ENCODE results near the gene S100Z. TPM values are rescaled to one million over a fixed set of nuclear protein-coding genes. Genes with fewer than 3 reads are reported as not detected.

S100Z gene
- total and polyA plus RNA-seq, 8 donors, result 0.08 to 0.89 TPM; not detected in 6

DNA sequence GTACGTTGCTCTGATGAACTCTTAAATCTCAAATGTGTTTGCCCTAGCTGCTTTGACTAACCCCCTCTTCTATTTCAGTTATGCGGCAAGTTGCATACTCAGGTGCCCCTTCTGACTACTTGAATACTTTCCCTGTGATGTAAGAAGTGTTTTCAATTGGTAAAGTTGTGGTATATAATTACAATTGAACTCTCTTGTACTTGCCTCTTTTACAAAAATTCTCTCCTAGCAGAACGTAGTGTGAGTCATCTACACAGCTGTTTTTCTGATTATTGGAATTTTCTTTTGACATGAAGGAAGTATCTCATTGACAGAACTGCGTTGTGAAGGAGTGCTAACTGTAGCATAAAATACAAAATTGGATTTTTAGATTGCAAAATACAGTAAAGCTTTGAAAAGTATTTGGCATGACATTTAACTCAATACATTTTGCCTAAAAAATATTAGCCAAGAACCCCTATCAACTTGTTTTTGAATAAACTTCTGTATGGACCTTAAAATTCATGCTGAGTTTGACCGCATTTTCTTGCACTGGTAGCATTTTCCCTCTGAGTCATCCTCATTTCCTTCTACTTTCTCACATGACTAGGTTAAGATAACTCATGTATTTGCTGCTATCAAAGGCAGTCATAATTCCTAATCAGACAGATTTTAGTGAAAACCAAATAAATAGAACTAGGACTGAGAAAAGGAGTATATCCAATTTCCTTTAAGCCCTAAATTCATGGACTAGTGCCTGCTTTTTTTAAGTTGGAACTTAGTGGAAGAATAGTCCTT lies 109.4 kb downstream of the S100Z start:
- Histone ChIP-seq H3K36me3 (no peaks in the 10 kb centered on the region), H3K9me3 (no peaks in the 10 kb centered on the region), H3K27ac (peak overlapping the region in 2 of 5 donors; percentile 7 to 9), H3K27me3 (peaks cover 3 to 22% (median 13%) of the 10 kb centered on the region in 3 donors), H3K4me3 (no peak overlapping the region), H3K4me1 (peaks cover 0 to 5% (median 3%) of the 10 kb centered on the region in 4 donors)
- intact Hi-C loops (cut with DNase I; ENCODE audit: low total_unique reads), result no loop called here
- 62 to 68% (median 62%) methylated on average over 5 of the region's 5 CpGs for WGBS, 5 donors
- peak in 1 of 2 donors; percentile 8 for DNase-seq
- TF ChIP-seq POLR2AphosphoS5 (IDR thresholded peaks at IDR 0.05) (no peak), EP300 (IDR thresholded peaks at IDR 0.05) (no peak), POLR2A (IDR thresholded peaks at IDR 0.05) (no peak)
- TF ChIP-seq, protein P1, sequence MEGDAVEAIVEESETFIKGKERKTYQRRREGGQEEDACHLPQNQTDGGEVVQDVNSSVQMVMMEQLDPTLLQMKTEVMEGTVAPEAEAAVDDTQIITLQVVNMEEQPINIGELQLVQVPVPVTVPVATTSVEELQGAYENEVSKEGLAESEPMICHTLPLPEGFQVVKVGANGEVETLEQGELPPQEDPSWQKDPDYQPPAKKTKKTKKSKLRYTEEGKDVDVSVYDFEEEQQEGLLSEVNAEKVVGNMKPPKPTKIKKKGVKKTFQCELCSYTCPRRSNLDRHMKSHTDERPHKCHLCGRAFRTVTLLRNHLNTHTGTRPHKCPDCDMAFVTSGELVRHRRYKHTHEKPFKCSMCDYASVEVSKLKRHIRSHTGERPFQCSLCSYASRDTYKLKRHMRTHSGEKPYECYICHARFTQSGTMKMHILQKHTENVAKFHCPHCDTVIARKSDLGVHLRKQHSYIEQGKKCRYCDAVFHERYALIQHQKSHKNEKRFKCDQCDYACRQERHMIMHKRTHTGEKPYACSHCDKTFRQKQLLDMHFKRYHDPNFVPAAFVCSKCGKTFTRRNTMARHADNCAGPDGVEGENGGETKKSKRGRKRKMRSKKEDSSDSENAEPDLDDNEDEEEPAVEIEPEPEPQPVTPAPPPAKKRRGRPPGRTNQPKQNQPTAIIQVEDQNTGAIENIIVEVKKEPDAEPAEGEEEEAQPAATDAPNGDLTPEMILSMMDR (IDR thresholded peaks at IDR 0.05), result no peak

DNA sequence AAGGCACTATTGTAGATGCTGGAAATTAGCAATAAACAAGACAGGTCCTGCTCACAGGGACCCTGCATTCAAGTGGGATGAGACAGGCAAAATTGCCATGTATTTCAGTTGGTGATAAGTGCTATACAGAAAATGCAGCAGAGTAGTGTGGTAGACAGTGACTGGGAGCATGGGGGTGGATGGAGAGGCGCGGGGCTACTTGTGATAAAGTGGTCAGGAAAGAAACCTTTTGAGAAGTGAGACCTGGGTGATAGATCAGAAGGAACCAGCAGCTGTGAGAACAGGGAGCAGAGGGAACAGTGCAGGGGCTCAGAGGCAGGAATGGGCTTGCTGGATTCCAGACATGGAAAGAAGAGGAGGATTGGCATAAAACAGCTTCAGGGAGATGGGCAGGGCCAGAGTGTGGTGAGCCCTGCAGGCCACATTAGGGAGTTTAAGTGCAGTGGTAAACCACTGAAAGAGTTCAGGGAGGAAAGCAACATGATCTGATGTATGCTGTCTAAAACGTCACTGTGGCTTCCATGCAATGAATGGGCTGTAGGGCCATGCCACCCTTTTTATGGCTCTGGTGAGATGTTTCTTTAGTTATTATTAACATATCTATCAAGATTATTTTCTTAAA lies 110.3 kb downstream of the S100Z start:
- no peaks in the 10 kb centered on the region for H3K4me1 ChIP-seq
- TF ChIP-seq, protein P1 (IDR thresholded peaks at IDR 0.05), result no peak
- TF ChIP-seq EP300 (IDR thresholded peaks at IDR 0.05) (no peak), POLR2AphosphoS5 (IDR thresholded peaks at IDR 0.05) (no peak), POLR2A (IDR thresholded peaks at IDR 0.05) (no peak)
- intact Hi-C loops (cut with DNase I; ENCODE audit: low total_unique reads), result no loop called here
- H3K4me3 ChIP-seq, result no peak overlapping the region
- H3K36me3 ChIP-seq, result no peaks in the 10 kb centered on the region
- no peaks in the 10 kb centered on the region for H3K9me3 ChIP-seq
- peak overlapping the region in 1 of 5 donors; percentile 7 for H3K27ac ChIP-seq
- 62 to 71% (median 69%) methylated on average over 3 of the region's 3 CpGs for WGBS, 5 donors
- no peak for DNase-seq
- H3K27me3 ChIP-seq, result peaks cover 0 to 12% (median 5%) of the 10 kb centered on the region in 3 donors

DNA sequence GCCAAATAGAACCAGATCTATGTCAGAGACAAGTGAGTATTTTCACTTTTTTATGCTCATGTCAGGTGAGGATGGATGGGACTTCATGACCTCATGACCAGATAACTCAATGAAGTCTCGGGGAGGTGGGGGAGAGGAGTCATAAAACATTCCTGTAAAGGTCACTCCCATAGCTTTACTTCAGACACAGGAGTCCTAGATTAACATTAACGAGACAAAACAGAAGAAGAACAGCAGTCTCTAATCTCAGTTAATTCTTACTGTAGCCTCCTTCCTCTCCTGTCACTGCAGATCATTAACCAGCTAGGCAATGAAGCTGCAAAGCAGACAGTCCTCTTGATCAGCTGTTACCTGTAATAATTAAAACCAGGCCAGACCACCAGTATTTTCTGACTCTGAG lies 114.2 kb downstream of the S100Z start:
- TF ChIP-seq, protein P1 (IDR thresholded peaks at IDR 0.05), result no peak
- no peak for TF ChIP-seq EP300 (IDR thresholded peaks at IDR 0.05)
- no peak for TF ChIP-seq POLR2A (IDR thresholded peaks at IDR 0.05)
- TF ChIP-seq POLR2AphosphoS5 (IDR thresholded peaks at IDR 0.05), result no peak
- H3K36me3 ChIP-seq, result no peaks in the 10 kb centered on the region
- H3K4me3 ChIP-seq, result no peak overlapping the region
- no peak overlapping the region for H3K27ac ChIP-seq
- no peaks in the 10 kb centered on the region for H3K4me1 ChIP-seq
- DNase-seq, result no peak
- no peaks in the 10 kb centered on the region for H3K27me3 ChIP-seq
- intact Hi-C loops (cut with DNase I; ENCODE audit: low total_unique reads), result no loop called here
- no peaks in the 10 kb centered on the region for H3K9me3 ChIP-seq
- 36 to 58% (median 50%) methylated on average over 2 of the region's 2 CpGs for WGBS, 5 donors

Small RNA genes lying within 50 kb of the gene (small RNA-seq; reads per million reads assigned to genes)
- gene RN7SL208P (0 reads per million in 4 donors), gene RNU6ATAC36P (0 reads per million in 4 donors)

Other genes starting within 250 kb of the S100Z start
- 1 to 10 TPM in 3 of 5 donors, under 1 TPM in 1, not detected in 1; 0.29 to 4.6 (median 3.3) TPM for gene F2RL2, start 226.6 kb upstream of the S100Z start, total RNA-seq
- gene F2RL2, start 226.6 kb upstream of the S100Z start, polyA plus RNA-seq, result under 1 TPM; 0.45 to 0.81 (median 0.76) TPM
- 10 to 100 TPM in 2 of 5 donors, 1 to 10 TPM in 2, not detected in 1; 1.4 to 16.2 (median 9.3) TPM for gene F2R, start 133.9 kb upstream of the S100Z start, total RNA-seq
- 1 to 10 TPM; 2.2 to 6.0 (median 4.7) TPM for gene F2R, start 133.9 kb upstream of the S100Z start, polyA plus RNA-seq
- gene F2RL1, start 31.0 kb upstream of the S100Z start, total RNA-seq, result 10 to 100 TPM in 4 of 5 donors, 1 to 10 TPM in 1; 6.7 to 72.9 (median 36.1) TPM
- gene F2RL1, start 31.0 kb upstream of the S100Z start, polyA plus RNA-seq, result 10 to 100 TPM in 2 of 3 donors, 1 to 10 TPM in 1; 4.8 to 17.6 (median 12.4) TPM
- not detected for gene CRHBP, start 103.0 kb downstream of the S100Z start, total RNA-seq
- gene CRHBP, start 103.0 kb downstream of the S100Z start, polyA plus RNA-seq, result under 1 TPM; 0.10 to 0.31 (median 0.12) TPM
- gene AGGF1, start 180.4 kb downstream of the S100Z start, total RNA-seq, result 10 to 100 TPM in 4 of 5 donors, 1 to 10 TPM in 1; 9.3 to 28.1 (median 11.6) TPM
- gene AGGF1, start 180.4 kb downstream of the S100Z start, polyA plus RNA-seq, result 10 to 100 TPM in 1 of 3 donors, 1 to 10 TPM in 2; 6.5 to 12.8 (median 9.7) TPM
- 100 to 1,000 TPM in 1 of 5 donors, 10 to 100 TPM in 1, 1 to 10 TPM in 3; 5.7 to 132 (median 8.3) TPM for gene ZBED3, start 237.3 kb downstream of the S100Z start, total RNA-seq
- 1 to 10 TPM; 3.1 to 5.0 (median 3.2) TPM for gene ZBED3, start 237.3 kb downstream of the S100Z start, polyA plus RNA-seq

All from stomach (tissue), 9 donors.